DMS53 treated with DMSO at 0.1 percent for 48 hours (cell line): Measurements from ENCODE around the gene ZBED1.
"Not testable (repeated sequence)": the region's sequence is repeated elsewhere in the genome, so short reads cannot be mapped to it uniquely, and the experiment has no call there.

Experiments
- DNase-seq: peaks from one replicate; lab custom pipeline; 2025; ENCODE audit not compliant: unreplicated experiment; lab: John Stamatoyannopoulos, UW

Gene ZBED1

DNA sequence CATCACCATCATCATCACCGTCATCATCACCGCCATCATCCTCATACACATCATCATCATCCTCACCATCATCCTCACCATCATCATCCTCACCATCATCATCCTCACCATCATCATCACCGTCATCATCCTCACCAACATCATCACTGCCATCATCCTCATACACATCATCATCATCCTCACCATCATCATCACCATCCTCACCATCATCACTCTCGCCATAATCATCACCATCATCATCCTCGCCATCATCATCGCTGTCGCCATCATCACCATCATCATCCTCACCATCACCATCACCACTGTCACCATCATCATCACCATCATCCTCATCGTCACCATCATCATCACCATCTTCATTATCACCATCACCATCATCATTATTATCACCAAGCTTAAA, 19.8 kb upstream of the ZBED1 start:
- DNase-seq: no peak

DNA sequence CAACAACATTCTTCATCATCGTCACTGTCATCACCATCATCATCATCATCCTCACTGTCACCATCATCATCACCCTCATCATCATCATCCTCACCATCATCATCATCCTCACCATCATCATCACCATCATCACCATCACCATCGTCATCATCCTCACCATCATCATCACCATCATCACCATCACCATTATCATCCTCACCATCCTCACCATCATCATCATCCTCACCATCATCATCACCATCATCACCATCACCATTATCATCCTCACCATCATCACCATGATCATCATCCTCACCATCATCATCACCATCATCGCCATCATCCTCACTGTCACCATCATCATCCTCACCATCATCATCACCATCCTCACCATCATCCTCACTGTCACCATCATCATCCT, 18.9 kb upstream of the ZBED1 start:
- not testable (repeated sequence) for DNase-seq

DNA sequence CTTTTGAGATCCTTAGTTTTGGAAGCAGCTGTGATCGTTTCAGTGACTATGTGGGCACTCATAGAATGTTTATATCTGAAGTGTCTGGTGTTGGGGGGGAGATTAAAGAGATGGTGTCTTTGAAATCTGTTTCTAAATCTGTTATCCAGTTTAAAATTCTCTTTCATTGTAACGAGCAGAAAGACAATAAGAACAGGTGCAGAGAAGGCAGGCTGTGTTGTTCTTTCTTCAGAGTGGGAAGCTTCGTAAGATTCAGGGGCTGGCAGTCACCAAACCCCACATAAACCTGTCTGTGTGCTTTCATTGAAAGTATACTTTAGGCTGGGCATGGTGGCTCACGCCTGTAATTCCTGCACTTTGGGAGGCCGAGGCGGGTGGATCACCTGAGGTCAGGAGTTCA, 16.3 kb upstream of the ZBED1 start:
- DNase-seq: no peak

- DNase-seq: no peak
Measured at GRCh38 chrX:2516623-2517022, 15.8 kb upstream of the ZBED1 start.

- DNase-seq: no peak
Measured at GRCh38 chrX:2514131-2514530, 13.4 kb upstream of the ZBED1 start.

DNA sequence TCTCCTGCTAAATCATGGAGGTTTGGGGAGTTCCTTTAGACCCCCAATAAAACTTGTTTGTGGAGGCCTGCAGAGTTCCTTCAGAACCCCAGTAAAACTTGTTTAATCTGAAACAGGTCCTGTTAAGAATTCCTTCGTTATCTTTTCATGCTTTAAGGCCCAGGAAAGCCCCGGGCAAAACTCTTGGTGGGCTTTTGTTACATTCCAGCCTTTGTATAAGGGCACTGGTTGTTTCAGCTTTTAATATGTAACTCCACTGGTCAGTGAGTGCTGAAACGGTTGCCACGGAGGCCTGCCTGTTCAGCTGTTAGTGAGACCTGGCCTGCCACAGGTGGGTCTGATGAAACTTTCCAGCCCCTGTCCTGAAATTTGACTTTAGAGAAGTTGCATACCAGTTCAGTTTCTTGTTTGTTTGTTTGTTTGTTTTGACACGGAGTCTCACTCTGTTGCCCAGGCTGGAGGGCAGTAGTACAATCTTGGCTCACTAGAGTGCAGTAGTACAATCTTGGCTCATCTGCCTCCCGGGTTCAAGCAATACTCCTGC, 12.4 kb upstream of the ZBED1 start:
- DNase-seq: no peak

GRCh38 chrX:2512501-2512900, 11.7 kb upstream of the ZBED1 start:
- no peak for DNase-seq

DNA sequence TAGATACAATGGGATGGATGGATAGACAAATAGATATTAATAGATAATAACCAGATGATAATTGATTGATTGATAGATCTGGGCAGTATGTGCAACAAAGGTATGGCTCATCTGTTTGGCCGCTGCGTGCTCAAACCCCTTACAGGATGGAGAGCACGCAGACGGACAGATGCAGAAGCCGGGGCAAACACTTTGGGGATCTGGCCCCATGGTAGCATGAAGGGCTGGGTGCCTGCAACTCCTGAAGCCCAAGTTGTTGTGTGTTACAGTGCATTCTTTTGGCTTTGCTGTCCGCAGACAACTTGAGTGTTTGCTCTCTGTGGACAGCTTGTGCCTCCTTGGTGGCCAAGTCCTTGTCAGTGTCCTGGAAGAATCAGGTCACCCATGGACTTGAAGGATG, 10.6 kb upstream of the ZBED1 start:
- DNase-seq: no peak

DNA sequence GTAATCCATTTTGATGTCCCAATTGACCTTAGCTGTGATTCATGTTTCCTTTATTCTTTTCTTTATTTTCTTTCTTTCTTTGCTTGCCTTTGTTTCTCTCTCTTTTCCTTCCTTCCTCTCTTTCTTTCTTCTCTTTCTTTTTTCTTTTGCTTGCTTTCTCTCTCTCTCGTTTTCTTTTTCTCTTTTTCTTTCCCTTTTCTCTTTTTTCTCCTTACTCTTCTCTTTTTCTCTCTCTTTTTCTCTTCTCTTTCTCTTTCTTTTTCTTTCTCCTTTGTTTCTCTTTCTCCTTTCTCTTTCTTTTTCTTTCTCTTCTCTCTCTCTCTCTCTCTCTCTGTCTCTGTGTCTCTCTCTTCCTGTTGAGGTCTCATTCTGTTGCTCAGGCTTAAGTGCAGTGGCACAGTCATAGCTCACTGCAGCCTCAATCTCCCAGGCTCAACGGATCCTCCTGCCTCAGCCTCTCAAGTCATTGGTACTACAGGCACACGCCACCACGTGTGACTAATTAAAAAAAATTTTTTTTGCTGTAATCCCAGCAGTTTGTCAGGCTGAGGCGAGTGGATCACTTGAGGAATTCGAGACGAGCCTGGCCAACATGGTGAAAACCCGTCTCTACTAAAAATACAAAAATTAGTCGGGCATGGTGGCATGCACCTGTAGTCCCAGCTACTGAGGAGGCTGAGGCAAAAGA, 8.0 kb upstream of the ZBED1 start:
- DNase-seq: no peak

GRCh38 chrX:2507904-2508627, 7.3 kb upstream of the ZBED1 start:
- no peak for DNase-seq

DNA sequence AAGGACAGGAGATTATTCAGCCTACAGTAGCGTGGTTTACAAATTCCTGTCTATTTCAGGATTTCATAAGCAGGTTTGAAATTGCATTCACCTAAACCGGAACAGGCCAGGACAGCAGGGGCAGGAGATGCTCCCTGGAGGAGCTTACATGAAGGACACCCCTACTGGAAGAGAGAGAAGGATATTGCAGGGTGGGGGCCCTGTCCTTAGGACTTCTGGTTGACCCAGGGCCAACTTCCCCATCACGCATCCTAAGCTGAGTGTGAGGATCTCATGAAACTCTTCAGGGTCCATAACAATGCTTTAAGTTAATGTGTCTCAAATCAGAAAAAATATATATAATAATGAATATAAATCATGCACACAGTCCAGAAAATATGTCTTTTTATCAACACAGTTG, 6.4 kb upstream of the ZBED1 start:
- no peak for DNase-seq

DNA sequence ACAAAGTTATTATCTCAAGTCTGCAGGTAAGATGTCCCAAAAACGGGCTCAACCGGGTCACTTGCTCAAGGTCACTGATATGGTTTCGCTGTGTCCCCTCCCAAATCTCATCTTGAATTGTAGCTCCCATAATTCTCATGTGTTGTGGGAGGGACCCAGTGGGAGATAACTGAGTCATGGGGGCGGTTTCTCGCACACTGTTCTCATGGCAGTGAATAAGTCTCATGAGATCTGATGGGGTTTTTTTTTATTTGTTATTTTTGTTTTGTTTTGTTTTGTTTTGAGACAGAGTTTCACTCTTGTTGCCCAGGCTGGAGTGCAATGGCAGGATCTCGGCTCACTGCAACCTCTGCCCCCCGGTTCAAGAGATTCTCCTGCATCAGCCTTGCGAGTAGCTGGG, 4.6 kb upstream of the ZBED1 start:
- not testable (repeated sequence) for DNase-seq

DNA sequence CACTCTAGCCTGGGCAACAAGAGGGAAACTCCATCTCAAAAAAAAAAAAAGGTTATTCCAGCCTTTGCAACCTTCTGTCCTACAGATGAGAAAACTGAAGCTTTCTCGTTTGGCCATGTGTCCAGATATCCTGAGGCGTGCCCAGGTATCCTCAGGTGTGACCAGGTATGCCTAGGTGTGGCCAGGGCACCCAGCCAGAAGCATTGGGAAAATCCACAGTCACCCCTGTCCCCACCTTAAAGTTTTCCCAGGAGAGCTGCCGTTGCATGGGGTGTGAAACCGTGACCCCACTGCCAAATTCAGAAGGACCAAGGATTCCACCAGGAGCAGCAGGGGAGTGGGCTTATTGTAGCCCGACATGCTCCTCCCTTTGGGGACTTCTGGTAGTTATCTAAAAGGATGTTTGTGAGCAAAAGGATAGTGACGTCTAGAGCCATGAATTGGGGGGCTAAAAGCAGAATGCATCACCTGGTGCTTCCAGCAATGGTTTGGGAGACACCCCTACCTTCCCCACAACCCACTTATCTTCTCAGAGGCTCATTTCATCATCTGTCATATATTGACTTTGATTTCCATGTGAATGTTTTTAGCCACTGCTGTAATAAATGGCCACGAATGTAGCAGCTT, 4.0 kb upstream of the ZBED1 start:
- DNase-seq: no peak

DNA sequence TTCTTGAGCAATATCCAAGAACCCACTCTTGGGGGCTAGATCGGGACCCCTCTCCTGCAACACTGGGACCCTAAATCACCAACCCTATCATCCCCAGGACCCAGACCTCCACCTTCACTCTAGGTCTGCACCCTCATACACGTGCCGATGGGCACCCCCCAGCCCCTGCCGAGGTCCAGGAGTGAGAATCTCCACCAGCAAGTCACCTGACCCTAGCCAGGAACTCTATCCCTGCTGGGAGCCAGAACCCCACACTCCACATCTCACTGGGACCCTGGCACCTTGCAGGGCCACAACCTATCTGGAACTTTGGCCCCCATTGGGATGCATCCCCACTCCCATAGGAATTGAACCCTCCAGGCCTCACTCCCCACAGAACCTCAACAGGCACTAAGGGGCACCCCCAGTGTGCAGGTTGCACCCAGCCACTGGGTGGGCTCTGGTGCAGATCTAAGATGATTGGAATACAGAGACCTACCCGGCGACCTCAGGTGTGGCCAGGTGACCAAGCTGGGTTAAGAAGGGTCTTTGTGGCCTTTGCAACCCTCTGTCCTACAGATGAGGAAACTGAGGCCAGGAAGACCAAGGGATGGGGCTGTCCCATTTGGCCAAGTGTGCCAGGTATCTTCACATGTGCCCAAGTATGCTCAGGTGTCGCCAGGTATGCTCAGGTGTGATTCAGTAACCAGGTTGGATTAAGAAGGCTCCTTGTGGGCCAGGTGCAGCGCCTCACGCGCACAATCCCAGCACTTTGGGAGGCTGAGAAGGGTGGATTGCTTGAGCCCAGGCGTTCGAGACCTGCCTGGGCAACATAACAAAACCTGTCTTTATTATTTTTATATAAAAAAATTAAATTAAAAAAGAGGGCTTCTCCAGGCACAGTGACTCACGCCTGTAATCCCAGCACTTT, 3.1 kb upstream of the ZBED1 start:
- DNase-seq: no peak

GRCh38 chrX:2502668-2503519, 2.1 kb upstream of the ZBED1 start:
- DNase-seq: no peak

GRCh38 chrX:2502120-2502667, 1.4 kb upstream of the ZBED1 start:
- no peak for DNase-seq

GRCh38 chrX:2501559-2502102, 855 bp upstream of the ZBED1 start:
- no peak for DNase-seq

- no peak for DNase-seq
Measured at GRCh38 chrX:2500091-2500802, 529 bp downstream of the ZBED1 start.

DNA sequence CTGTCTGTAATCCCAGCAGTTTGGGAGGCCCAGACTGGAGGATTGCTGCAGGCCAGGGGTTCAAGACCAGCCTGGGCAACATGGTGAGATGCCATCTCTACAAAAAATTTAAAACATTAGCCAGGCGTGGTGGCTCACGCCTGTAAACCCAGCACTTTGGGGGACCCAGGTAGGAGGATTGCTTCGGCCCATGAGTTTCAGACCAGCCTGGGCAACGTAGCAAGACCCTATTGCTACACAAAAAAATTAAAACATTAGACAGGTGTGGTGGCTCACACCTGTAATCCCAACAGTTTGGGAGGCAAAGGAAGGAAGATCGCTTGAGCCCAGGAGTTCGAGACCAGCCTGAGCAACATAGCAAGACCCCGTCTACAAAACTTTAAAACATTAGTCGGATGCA, 1.3 kb downstream of the ZBED1 start:
- no peak for DNase-seq
